PFSK-1 (cell line): ENCODE results near the gene ZNF319.

Experiments used
- FOXP2 ChIP-seq: optimal IDR thresholded peaks from 2 replicates; pipeline ENCODE3; 2011; ENCODE audit warnings: borderline replicate concordance, control low read depth, inconsistent platforms; ENCODE audit not compliant: insufficient read depth; ENCODE audit errors: extremely low read length, extremely low read depth
- POLR2AphosphoS5 ChIP-seq: IDR thresholded peaks from 2 replicates; pipeline ENCODE4 v1.6.1; 2012; ENCODE audit warnings: low read depth, mild to moderate bottlenecking, control low read depth, low read length, moderate library complexity
- REST ChIP-seq, 2 experiments: IDR thresholded peaks; 2 replicates each; pipeline versions ENCODE4 v1.6.1 to v1.8.0; 2011 to 2012; ENCODE audit warnings: low read depth in 2 of 2, low read length in 2 of 2, control low read depth in 1 of 2, inconsistent platforms in 1 of 2, mild to moderate bottlenecking in 1 of 2, moderate library complexity in 1 of 2; ENCODE audit not compliant: insufficient read depth in 1 of 2
- SIN3A ChIP-seq: IDR thresholded peaks from 2 replicates; pipeline ENCODE4 v1.6.1; 2012; ENCODE audit warnings: mild to moderate bottlenecking, low read length, moderate library complexity, borderline replicate concordance; ENCODE audit not compliant: insufficient read depth
- TAF1 ChIP-seq: IDR thresholded peaks from 2 replicates; pipeline ENCODE4 v1.6.1; 2012; ENCODE audit warnings: low read length, control low read depth, borderline replicate concordance; ENCODE audit not compliant: insufficient read depth

ZNF319 gene

GRCh38 chr16:58032710-58033293 lies 32.3 kb upstream of the ZNF319 start:
- no peak for TF ChIP-seq TAF1
- TF ChIP-seq REST (IDR thresholded peaks at IDR 0.05; ENCODE audit: insufficient read depth in 1 of 2, low read depth in 2 of 2, low read length in 2 of 2) = no peak
- no peak for TF ChIP-seq FOXP2
- TF ChIP-seq SIN3A = no peak
- no peak for TF ChIP-seq POLR2AphosphoS5

GRCh38 chr16:58031016-58031800 lies 30.7 kb upstream of the ZNF319 start:
- TF ChIP-seq FOXP2 = no peak
- no peak for TF ChIP-seq SIN3A
- TF ChIP-seq REST (IDR thresholded peaks at IDR 0.05; ENCODE audit: insufficient read depth in 1 of 2, low read depth in 2 of 2, low read length in 2 of 2) = no peak
- no peak for TF ChIP-seq TAF1
- no peak for TF ChIP-seq POLR2AphosphoS5

GRCh38 chr16:58030136-58030840 lies 29.8 kb upstream of the ZNF319 start:
- TF ChIP-seq TAF1 (no peak), FOXP2 (no peak), REST (IDR thresholded peaks at IDR 0.05; ENCODE audit: insufficient read depth in 1 of 2, low read depth in 2 of 2, low read length in 2 of 2) (no peak)

- no peak for TF ChIP-seq FOXP2
- no peak for TF ChIP-seq POLR2AphosphoS5
- no peak for TF ChIP-seq SIN3A
- TF ChIP-seq REST (IDR thresholded peaks at IDR 0.05; ENCODE audit: insufficient read depth in 1 of 2, low read depth in 2 of 2, low read length in 2 of 2) = no peak
These were observed 28.9 kb upstream of the ZNF319 start for GRCh38 chr16:58029410-58029809.
